DND-41 (cell line): ENCODE results near the gene GIPC1.
A peak's percentile ranks its signal among the peaks of the same experiment; 100 is the strongest.

Source experiments
- ATAC-seq: fragments of 200-7000 bp; cut with Tn5 transposase; 3 replicates; pipeline ENCODE4 v1.9.1; 2021; ENCODE audit warnings: low read depth; ENCODE audit not compliant: insufficient read depth
- DNase-seq: peaks from one replicate; pipeline ENCODE4 v3.0.0-alpha.2; 2020
- H2AFZ ChIP-seq: 2 replicates; pipeline ENCODE4 v1.6.0; 2012; ENCODE audit warnings: low read depth, low read length
- H3K27ac ChIP-seq: 2 replicates; pipeline ENCODE4 v1.5.1; 2012; ENCODE audit warnings: low read length, inconsistent platforms
- H3K27me3 ChIP-seq: fragments of 200-600 bp; sonication (generic); 2 replicates; pipeline ENCODE4 v1.6.0; 2012; ENCODE audit warnings: low read length, mild to moderate bottlenecking, inconsistent platforms; ENCODE audit not compliant: insufficient read depth, poor library complexity
- H3K36me3 ChIP-seq: 2 replicates; pipeline ENCODE4 v1.5.1; 2012; ENCODE audit warnings: low read length, inconsistent platforms; ENCODE audit not compliant: insufficient read depth
- H3K4me1 ChIP-seq: 2 replicates; pipeline ENCODE4 v1.5.1; 2012; ENCODE audit warnings: mild to moderate bottlenecking, low read length; ENCODE audit not compliant: insufficient read depth
- H3K4me2 ChIP-seq: 2 replicates; pipeline ENCODE4 v1.6.0; 2012; ENCODE audit warnings: mild to moderate bottlenecking, moderate library complexity, low read length, inconsistent platforms; ENCODE audit not compliant: insufficient read depth
- H3K4me3 ChIP-seq, 2 experiments: fragments of 200-600 bp in 1 of 2; shearing (Covaris generic) in 1 of 2; 2 replicates each; pipeline ENCODE4 v1.5.1; 2012 to 2016; ENCODE audit warnings: inconsistent platforms in 2 of 2, low read length in 2 of 2, mild to moderate bottlenecking in 2 of 2, low read depth in 1 of 2, moderate library complexity in 1 of 2
- H3K79me2 ChIP-seq: 2 replicates; pipeline ENCODE4 v1.6.0; 2012; ENCODE audit warnings: low read length, inconsistent platforms; ENCODE audit not compliant: insufficient read depth
- H3K9ac ChIP-seq: 2 replicates; pipeline ENCODE4 v1.6.0; 2012; ENCODE audit warnings: low read depth, mild to moderate bottlenecking, inconsistent platforms, low read length, moderate library complexity
- H3K9me3 ChIP-seq: 2 replicates; pipeline ENCODE4 v1.5.1; 2012; ENCODE audit warnings: low read length, moderate library complexity, mild to moderate bottlenecking, inconsistent platforms; ENCODE audit not compliant: insufficient read depth, severe bottlenecking
- H4K20me1 ChIP-seq: 2 replicates; pipeline ENCODE4 v1.6.0; 2012; ENCODE audit warnings: low read length; ENCODE audit not compliant: insufficient read depth
- EZH2 ChIP-seq: IDR thresholded peaks from 3 replicates; pipeline ENCODE4 v1.6.1; 2012; ENCODE audit warnings: borderline replicate concordance, low read depth, mild to moderate bottlenecking, moderate library complexity, low read length, inconsistent platforms; ENCODE audit not compliant: severe bottlenecking
- TF ChIP-seq, protein P1 (sequence below): IDR thresholded peaks from 2 replicates; pipeline ENCODE4 v1.5.1; 2012; ENCODE audit warnings: borderline replicate concordance, low read length, moderate library complexity, mild to moderate bottlenecking; ENCODE audit not compliant: poor library complexity, severe bottlenecking; ENCODE audit errors: extremely low read depth

The GIPC1 gene

DNA sequence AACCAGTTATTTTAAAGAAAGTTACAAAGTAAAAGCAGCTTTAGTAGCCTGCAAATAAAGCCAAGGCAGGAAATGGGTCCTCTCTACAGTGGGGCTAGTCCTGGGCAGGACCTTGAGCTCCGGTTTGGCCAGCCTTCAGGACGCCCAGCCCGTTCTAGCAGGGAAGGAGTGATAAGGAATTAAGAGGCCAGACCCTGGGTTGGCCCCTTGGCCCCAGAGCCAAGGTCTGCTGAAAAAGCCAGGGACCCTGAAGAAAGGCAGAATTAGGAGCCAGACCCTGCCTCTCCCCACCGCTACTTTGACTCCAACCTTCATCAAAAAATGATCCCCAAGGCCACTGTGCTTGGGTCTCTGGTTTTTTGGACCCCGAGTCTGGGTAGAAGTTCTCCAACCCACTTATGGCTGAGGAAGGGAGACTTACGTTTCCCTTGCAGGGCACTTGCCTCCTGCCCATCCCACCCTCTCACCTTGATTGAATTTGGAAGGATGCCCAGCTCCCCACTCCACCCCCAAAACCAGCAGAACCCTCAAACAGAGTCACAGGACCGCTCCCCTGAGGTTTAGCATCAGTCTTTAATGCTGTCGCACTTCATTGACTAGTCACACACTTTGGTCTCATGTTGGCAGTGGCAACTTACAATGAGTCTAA, 18.4 kb upstream of the GIPC1 start:
- no peaks in the 10 kb centered on the region for H3K27me3 ChIP-seq
- peaks cover 43% of the 10 kb centered on the region for H3K4me1 ChIP-seq
- ATAC-seq (no peak), DNase-seq (no peak)
- no peaks in the 10 kb centered on the region for H3K9me3 ChIP-seq
- H3K4me2 ChIP-seq = peak overlapping the region; percentile 98; the same call in 1 of the 2 replicates
- no peak overlapping the region; a peak in 1 of 4 replicates for H3K4me3 ChIP-seq
- H3K27ac ChIP-seq = no peak overlapping the region
- no peak overlapping the region for H2AFZ ChIP-seq
- peaks cover 35% of the 10 kb centered on the region for H3K36me3 ChIP-seq
- H3K9ac ChIP-seq = no peak overlapping the region
- peaks cover 40% of the 10 kb centered on the region for H4K20me1 ChIP-seq
- peaks cover 37% of the 10 kb centered on the region for H3K79me2 ChIP-seq
- TF ChIP-seq, protein P1, sequence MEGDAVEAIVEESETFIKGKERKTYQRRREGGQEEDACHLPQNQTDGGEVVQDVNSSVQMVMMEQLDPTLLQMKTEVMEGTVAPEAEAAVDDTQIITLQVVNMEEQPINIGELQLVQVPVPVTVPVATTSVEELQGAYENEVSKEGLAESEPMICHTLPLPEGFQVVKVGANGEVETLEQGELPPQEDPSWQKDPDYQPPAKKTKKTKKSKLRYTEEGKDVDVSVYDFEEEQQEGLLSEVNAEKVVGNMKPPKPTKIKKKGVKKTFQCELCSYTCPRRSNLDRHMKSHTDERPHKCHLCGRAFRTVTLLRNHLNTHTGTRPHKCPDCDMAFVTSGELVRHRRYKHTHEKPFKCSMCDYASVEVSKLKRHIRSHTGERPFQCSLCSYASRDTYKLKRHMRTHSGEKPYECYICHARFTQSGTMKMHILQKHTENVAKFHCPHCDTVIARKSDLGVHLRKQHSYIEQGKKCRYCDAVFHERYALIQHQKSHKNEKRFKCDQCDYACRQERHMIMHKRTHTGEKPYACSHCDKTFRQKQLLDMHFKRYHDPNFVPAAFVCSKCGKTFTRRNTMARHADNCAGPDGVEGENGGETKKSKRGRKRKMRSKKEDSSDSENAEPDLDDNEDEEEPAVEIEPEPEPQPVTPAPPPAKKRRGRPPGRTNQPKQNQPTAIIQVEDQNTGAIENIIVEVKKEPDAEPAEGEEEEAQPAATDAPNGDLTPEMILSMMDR = no peak
- TF ChIP-seq EZH2 = no peak

DNA sequence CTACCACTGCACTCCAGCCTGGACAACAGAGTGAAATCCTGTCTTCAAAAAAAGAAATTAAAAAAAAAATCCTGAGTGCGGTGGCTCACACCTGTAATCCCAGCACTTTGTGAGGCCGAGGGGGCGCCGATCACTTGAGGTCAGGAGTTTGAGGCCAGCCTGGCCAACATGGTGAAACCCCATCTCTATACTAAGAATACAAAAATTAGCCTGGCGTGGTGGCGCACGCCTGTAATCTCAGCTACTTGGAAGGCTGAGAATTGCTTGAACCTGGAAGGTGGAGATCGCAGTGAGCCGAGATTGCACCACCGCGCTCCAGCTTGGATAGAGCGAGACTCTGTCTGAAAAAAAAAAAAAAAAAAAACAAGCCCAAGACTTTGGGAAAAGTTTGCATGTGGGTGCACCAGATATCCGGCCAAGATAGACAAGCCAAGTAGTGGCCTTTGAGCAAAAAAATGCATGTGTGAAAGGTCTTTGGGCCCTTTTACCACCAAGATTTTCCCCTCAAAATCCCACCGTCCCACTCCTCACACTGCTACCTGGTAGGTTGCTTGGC, 16.6 kb upstream of the GIPC1 start:
- ATAC-seq (no peak), DNase-seq (no peak)
- Histone ChIP-seq H3K4me3 (no peak overlapping the region), H2AFZ (no peak overlapping the region), H3K4me2 (no peak overlapping the region), H3K27me3 (no peaks in the 10 kb centered on the region), H3K79me2 (peaks cover 30% of the 10 kb centered on the region), H3K9me3 (no peaks in the 10 kb centered on the region), H3K36me3 (peaks cover 34% of the 10 kb centered on the region), H3K4me1 (peaks cover 37% of the 10 kb centered on the region), H4K20me1 (peaks cover 35% of the 10 kb centered on the region), H3K9ac (no peak overlapping the region), H3K27ac (no peak overlapping the region)
- TF ChIP-seq, protein P1 = no peak
- TF ChIP-seq EZH2 = no peak

DNA sequence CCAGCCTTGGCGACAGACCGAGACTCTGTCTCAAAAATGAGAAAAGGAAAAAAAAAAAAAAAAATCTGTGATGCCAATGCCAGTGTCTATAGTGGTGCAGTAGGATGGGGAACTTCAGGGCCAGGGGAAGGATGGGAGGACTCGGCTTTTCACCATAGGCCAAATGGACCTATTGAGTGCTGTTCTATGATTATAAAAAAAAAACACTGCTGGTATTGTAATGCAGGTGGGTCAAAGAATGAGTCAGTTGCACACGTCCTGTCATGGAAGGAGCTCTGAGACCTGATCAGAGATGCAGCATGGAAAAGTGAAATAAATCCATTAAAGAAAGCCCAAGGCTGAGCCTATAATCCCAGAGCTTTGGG, 15.3 kb upstream of the GIPC1 start:
- H3K4me2 ChIP-seq = no peak overlapping the region
- no peak overlapping the region for H3K27ac ChIP-seq

More for the DNA sequence above, 15.3 kb upstream of the GIPC1 start:
- TF ChIP-seq EZH2 = no peak
- TF ChIP-seq, protein P1 = no peak
- Histone ChIP-seq H3K4me1 (peaks cover 37% of the 10 kb centered on the region), H3K27me3 (no peaks in the 10 kb centered on the region), H3K9ac (no peak overlapping the region), H3K79me2 (peaks cover 17% of the 10 kb centered on the region), H2AFZ (no peak overlapping the region), H3K9me3 (no peaks in the 10 kb centered on the region), H4K20me1 (peaks cover 23% of the 10 kb centered on the region), H3K4me3 (no peak overlapping the region), H3K36me3 (peaks cover 21% of the 10 kb centered on the region)
- DNase-seq (no peak), ATAC-seq (no peak)
